HepG2 (cell line): ENCODE data around the gene SPATC1L. TPM values are rescaled to one million over a fixed set of nuclear protein-coding genes. Genes with fewer than 3 reads are reported as not detected.
A peak's percentile ranks its signal among the peaks of the same experiment; 100 is the strongest.

Experiments
- ATAC-seq: fragments of 200-7000 bp; cut with Tn5 transposase; 3 replicates; pipeline ENCODE4 v1.9.1; 2020; ENCODE audit warnings: mild to moderate bottlenecking, moderate library complexity
- BruUV-seq: library from RNA; stranded (reverse); fragments of 400-500 nt; replicated peaks from 2 replicates; lab custom pipeline; 2021; lab: Mats Ljungman, UMichigan
- CTCF ChIA-PET: fragments of 300-600 bp; formaldehyde crosslinking; extraction: SDS; loops from one replicate; lab custom pipeline; 2021; ENCODE audit warnings: low total read pairs, inconsistent platforms, low intra/inter-chr PET ratio; lab: Yijun Ruan, JAX
- POLR2A ChIA-PET: fragments of 350-600 bp; sonication (Branson Sonifier 250); formaldehyde crosslinking; loops from one replicate; lab custom pipeline; 2020; ENCODE audit warnings: antibody characterized with exemption, inconsistent platforms; lab: Yijun Ruan, JAX
- DNase-seq: peaks from one replicate; pipeline ENCODE4 v3.0.0-alpha.2; 2015; ENCODE audit warnings: low spot score
- FAIRE-seq: peaks from 3 replicates; lab custom pipeline; 2011; peaks lifted over from hg19 to GRCh38; lab: Jason Lieb, UNC
- H2AFZ ChIP-seq: one replicate; pipeline ENCODE4 v1.6.1; 2011; ENCODE audit warnings: low read length, inconsistent platforms
- H3K27ac ChIP-seq: fragments of 300-600 bp; 3 replicates; pipeline ENCODE4 v1.8.0; 2011; ENCODE audit warnings: mixed run types, mild to moderate bottlenecking, mixed read lengths, low read length, inconsistent platforms; ENCODE audit not compliant: insufficient read depth; ENCODE audit errors: extremely low read length
- H3K27me3 ChIP-seq, 2 experiments: fragments of 200-600 bp in 1 of 2; 2 replicates in 1 of 2; 3 replicates in 1 of 2; pipeline versions ENCODE4 v1.6.0 to v1.8.0; 2011; ENCODE audit warnings: low read length in 2 of 2, mild to moderate bottlenecking in 2 of 2, moderate library complexity in 2 of 2, inconsistent platforms in 1 of 2; ENCODE audit not compliant: insufficient read depth in 2 of 2, control insufficient read depth in 1 of 2
- H3K36me3 ChIP-seq, 2 experiments: fragments of 200-600 bp in 1 of 2; replicated peaks in 1 of 2; 2 replicates in 1 of 2; 3 replicates in 1 of 2; pipeline versions ENCODE4 v1.5.1 to v1.8.0; 2011; ENCODE audit warnings: low read length in 2 of 2, inconsistent platforms in 1 of 2; ENCODE audit not compliant: insufficient read depth in 2 of 2, control insufficient read depth in 1 of 2
- H3K4me1 ChIP-seq: 2 replicates; pipeline ENCODE4 v1.5.1; 2012; ENCODE audit warnings: low read length, inconsistent platforms; ENCODE audit not compliant: insufficient read depth
- H3K4me2 ChIP-seq: 2 replicates; pipeline ENCODE4 v1.6.0; 2011; ENCODE audit warnings: low read depth, low read length, inconsistent platforms
- H3K4me3 ChIP-seq, 3 experiments: fragments of 200-600 bp in 1 of 3; sonication (generic), shearing (Covaris generic) in 1 of 3; replicated peaks in 1 of 3; 2 replicates each; pipeline ENCODE4 v1.5.1; 2011 to 2016; ENCODE audit warnings: low read length in 3 of 3, inconsistent platforms in 2 of 3, low read depth in 2 of 3, mild to moderate bottlenecking in 2 of 3, control low read depth in 1 of 3, mixed read lengths in 1 of 3; ENCODE audit not compliant: insufficient read depth in 1 of 3
- H3K79me2 ChIP-seq: one replicate; pipeline ENCODE4 v1.6.1; 2011; ENCODE audit warnings: low read length, inconsistent platforms; ENCODE audit not compliant: insufficient read depth
- H3K9ac ChIP-seq: 2 replicates; pipeline ENCODE4 v1.6.0; 2011; ENCODE audit warnings: mild to moderate bottlenecking, low read depth, low read length, inconsistent platforms; ENCODE audit not compliant: insufficient read depth
- H3K9me3 ChIP-seq: 2 replicates; pipeline ENCODE4 v1.5.1; 2012; ENCODE audit warnings: mild to moderate bottlenecking, low read length
- H4K20me1 ChIP-seq: 2 replicates; pipeline ENCODE4 v1.6.0; 2011; ENCODE audit warnings: inconsistent platforms, mild to moderate bottlenecking, low read length, moderate library complexity; ENCODE audit not compliant: insufficient read depth
- CBFB ChIP-seq: sonication (generic); formaldehyde crosslinking; IDR thresholded peaks from 2 replicates; pipeline ENCODE4 v1.4.0; 2020; ENCODE audit warnings: missing genetic modification reagents
- CBX1 ChIP-seq: IDR thresholded peaks from one replicate; pipeline ENCODE4 v1.6.1; 2016; ENCODE audit warnings: antibody characterized with exemption, low read depth
- CEBPB ChIP-seq: IDR thresholded peaks from 2 replicates; pipeline ENCODE4 v1.6.1; 2011; ENCODE audit warnings: low read depth, low read length, improper control_type of control experiment, borderline replicate concordance
- CREB1 ChIP-seq, 2 experiments: fragments of 450-650 bp in 1 of 2; IDR thresholded peaks; 2 replicates each; pipeline ENCODE4 v1.6.1; 2016 to 2017; ENCODE audit warnings: control low read depth in 1 of 2, mild to moderate bottlenecking in 1 of 2, missing compliant biosample characterization in 1 of 2, missing genetic modification characterization in 1 of 2
- FOXJ3 ChIP-seq: sonication (generic); formaldehyde crosslinking; IDR thresholded peaks from 2 replicates; pipeline ENCODE4 v1.4.0; 2020; ENCODE audit warnings: missing genetic modification reagents, mild to moderate bottlenecking, borderline replicate concordance
- HOXA7 ChIP-seq: sonication (generic); formaldehyde crosslinking; IDR thresholded peaks from 2 replicates; pipeline ENCODE4 v1.8.1; 2022; ENCODE audit warnings: mild to moderate bottlenecking, missing genetic modification reagents, moderate library complexity
- ZBTB38 ChIP-seq: sonication (generic); formaldehyde crosslinking; IDR thresholded peaks from 2 replicates; pipeline ENCODE4 v1.5.1; 2020; ENCODE audit warnings: mild to moderate bottlenecking, missing genetic modification reagents
- ZNF101 ChIP-seq: sonication (generic); formaldehyde crosslinking; IDR thresholded peaks from 2 replicates; pipeline ENCODE4 v1.4.0; 2020; ENCODE audit warnings: mild to moderate bottlenecking, low read depth, missing genetic modification reagents, borderline replicate concordance
- ZNF136 ChIP-seq: sonication (generic); formaldehyde crosslinking; IDR thresholded peaks from 2 replicates; pipeline ENCODE4 v1.8.1; 2022; ENCODE audit warnings: low read depth, mild to moderate bottlenecking, moderate library complexity, missing genetic modification reagents
- ZNF282 ChIP-seq: fragments of 450-650 bp; IDR thresholded peaks from 2 replicates; pipeline ENCODE4 v1.6.1; 2018; ENCODE audit not compliant: partially characterized antibody
- WGBS: methylation state at CpG from one replicate; pipeline ENCODE4 v1.1.6; 2017; ENCODE audit warnings: low lambda C conversion rate; 5-methylcytosine and 5-hydroxymethylcytosine counted together
- in situ Hi-C: cut with HindIII; loops from 2 replicates; pipeline ENCODE4 v1.10.0; 2017; ENCODE audit warnings: low pct_unique_long_range_greater_than_20kb; ENCODE audit not compliant: extremely low pct_ligation_motif_present
- intact Hi-C: fragments of 100-400 bp; cut with micrococcal nuclease; formaldehyde crosslinking; loops from one replicate; pipeline ENCODE4 v1.10.0; 2022; ENCODE audit not compliant: unreplicated experiment
- polyA plus RNA-seq, 8 experiments: library from polyadenylated mRNA; depleted of rRNA in 3 of 8; stranded (reverse) in 7 of 8; unstranded in 1 of 8; fragments of >200 nt; fragmentation: Illumina TruSeq in 4 of 8; extraction: Trizol in 4 of 8; gene quantifications; 2 replicates each; pipeline versions ENCODE4 v1.2.1 to v1.2.3, GENCODE V29; 2011 to 2016; ENCODE audit warnings: low read depth in 4 of 8, missing spikeins in 1 of 8, mixed read lengths in 1 of 8; ENCODE audit not compliant: insufficient read depth in 1 of 8
- total RNA-seq, 5 experiments: library from RNA; depleted of rRNA; stranded (reverse); fragments of >200 nt; fragmentation: Illumina TruSeq; extraction: Trizol; gene quantifications; 2 replicates each; pipeline ENCODE4 v1.2.3, GENCODE V29; 2016; ENCODE audit warnings: low read depth in 1 of 5
- TF ChIP-seq, protein P1 (sequence below): sonication (generic); formaldehyde crosslinking; IDR thresholded peaks from 2 replicates; pipeline ENCODE4 v1.4.0; 2020; ENCODE audit warnings: missing genetic modification reagents
- TF ChIP-seq, protein P2 (sequence below): sonication (generic); formaldehyde crosslinking; conservative IDR thresholded peaks from 2 replicates; pipeline ENCODE4 v1.4.0; 2020; ENCODE audit warnings: mild to moderate bottlenecking, missing genetic modification reagents, moderate library complexity

Gene SPATC1L
- total and polyA plus RNA-seq, 2 of the 13 experiments (the other 11 are each of a cell fraction or from before 2014, with no cell fraction given) = 1.4 to 3.3 TPM

DNA sequence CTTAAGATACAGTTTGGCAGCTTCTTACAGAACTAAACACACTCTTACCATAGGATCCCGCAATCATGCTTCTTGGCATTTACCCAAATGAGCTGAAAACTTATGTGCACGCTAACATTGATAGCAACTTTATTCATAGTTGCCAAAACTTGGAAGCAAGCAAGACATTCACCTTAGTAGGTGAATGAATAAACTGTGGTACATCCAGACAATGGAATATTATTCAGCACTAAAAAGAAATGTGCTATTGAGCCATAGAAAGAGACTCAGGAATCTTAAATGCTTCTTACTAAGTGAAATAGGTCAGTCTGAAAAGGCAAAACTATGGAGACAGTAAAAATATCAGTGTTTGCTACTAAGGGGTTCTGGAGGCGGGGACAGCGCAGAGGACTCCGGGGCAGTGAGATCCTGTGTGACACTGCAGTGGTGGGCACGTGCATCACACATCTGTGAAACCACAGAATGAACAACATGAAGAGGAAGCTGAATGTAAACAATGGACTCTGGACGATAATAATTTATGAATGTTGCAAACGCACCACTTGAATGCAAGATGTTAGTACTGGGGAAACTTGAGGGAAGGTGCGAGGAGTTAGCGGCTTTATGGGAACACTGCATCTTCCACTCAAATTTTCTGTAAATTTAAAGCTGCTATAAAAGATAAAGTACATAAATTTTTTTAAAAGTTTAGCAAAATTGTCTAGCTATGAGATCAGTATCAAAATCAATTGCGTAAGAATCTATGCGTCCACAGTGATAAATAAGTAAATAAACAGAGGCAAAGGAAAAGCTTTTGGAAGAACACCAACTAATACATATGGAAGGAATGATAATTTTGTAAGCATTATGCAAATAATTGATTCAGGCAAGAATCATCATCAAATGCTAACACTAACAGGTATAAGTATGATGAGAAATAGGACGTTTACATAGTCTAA, 15.4 kb upstream of the SPATC1L start:
- Histone ChIP-seq H3K4me3 (no peak overlapping the region), H3K27ac (no peak overlapping the region), H3K4me2 (no peak overlapping the region), H3K9ac (no peak overlapping the region), H3K36me3 (peaks cover 24 to 69% of the 10 kb centered on the region in 2 experiments), H4K20me1 (0 out of 2 replicates have a peak, but pooled peaks cover 2% of the 10 kb centered on the region), H2AFZ (no peak overlapping the region), H3K79me2 (no peaks in the 10 kb centered on the region), H3K9me3 (no peaks in the 10 kb centered on the region), H3K4me1 (no peaks in the 10 kb centered on the region), H3K27me3 (no peaks in the 10 kb centered on the region)
- POLR2A ChIA-PET = no interaction called here
- DNase-seq (no peak), ATAC-seq (no peak), FAIRE-seq (no peak)
- in situ Hi-C loops (no loop called here), intact Hi-C loops (loop anchor here (10.0 kb wide), 1 partner anchor 225 kb away; no protein-coding TSS in a partner anchor)
- CTCF ChIA-PET = no interaction called here
- BruUV-seq = no TSS peak
- peak; percentile 27; the same call in 1 of the 2 replicates for TF ChIP-seq CEBPB
- no peak for TF ChIP-seq CBX1
- WGBS = 94% methylated on average over 13 of the region's 13 CpGs

DNA sequence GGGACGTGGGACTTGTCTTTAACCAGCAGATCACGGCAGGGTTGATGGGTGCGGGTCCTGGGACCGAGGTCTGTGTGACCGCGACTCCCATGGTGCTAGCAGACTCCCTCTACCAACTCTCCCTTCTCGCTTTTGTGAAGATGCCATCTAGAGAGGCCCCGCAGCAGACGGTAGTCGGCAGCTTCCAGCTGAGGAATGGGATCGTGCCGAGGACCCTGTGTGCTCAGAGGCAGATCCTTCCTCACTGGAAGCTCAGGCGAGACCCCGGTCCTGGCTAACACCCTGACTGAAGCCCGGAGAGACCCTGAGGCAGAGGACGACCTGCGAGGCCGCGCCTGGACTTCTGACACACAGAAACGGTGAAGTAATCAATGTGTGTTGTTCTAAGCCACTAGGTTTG, 12.5 kb upstream of the SPATC1L start:
- H4K20me1 ChIP-seq = 0 out of 2 replicates have a peak, but pooled peaks cover 2% of the 10 kb centered on the region
- peaks cover 27 to 78% of the 10 kb centered on the region in 2 experiments for H3K36me3 ChIP-seq
- DNase-seq = no peak
- H3K4me2 ChIP-seq = no peak overlapping the region
- no TSS peak for BruUV-seq
- H3K27ac ChIP-seq = no peak overlapping the region
- H3K27me3 ChIP-seq = no peaks in the 10 kb centered on the region
- 96% methylated on average over 20 of the region's 20 CpGs for WGBS
- H3K9ac ChIP-seq = no peak overlapping the region
- H2AFZ ChIP-seq = no peak overlapping the region
- ATAC-seq = no peak
- H3K9me3 ChIP-seq = no peaks in the 10 kb centered on the region
- in situ Hi-C loops (no loop called here), intact Hi-C loops (loop anchor here (10.0 kb wide), 1 partner anchor 222 kb away; no protein-coding TSS in a partner anchor)
- no peaks in the 10 kb centered on the region for H3K79me2 ChIP-seq
- ChIA-PET POLR2A (no interaction called here), CTCF (no interaction called here)
- H3K4me1 ChIP-seq = peaks cover 7% of the 10 kb centered on the region; the same call in 1 of the 2 replicates
- H3K4me3 ChIP-seq = no peak overlapping the region
- FAIRE-seq = no peak
- TF ChIP-seq CBFB (CRISPR knock-in tag) = no peak
- no peak for TF ChIP-seq ZNF282
- no peak for TF ChIP-seq ZBTB38 (CRISPR knock-in tag)
- TF ChIP-seq, protein P1, sequence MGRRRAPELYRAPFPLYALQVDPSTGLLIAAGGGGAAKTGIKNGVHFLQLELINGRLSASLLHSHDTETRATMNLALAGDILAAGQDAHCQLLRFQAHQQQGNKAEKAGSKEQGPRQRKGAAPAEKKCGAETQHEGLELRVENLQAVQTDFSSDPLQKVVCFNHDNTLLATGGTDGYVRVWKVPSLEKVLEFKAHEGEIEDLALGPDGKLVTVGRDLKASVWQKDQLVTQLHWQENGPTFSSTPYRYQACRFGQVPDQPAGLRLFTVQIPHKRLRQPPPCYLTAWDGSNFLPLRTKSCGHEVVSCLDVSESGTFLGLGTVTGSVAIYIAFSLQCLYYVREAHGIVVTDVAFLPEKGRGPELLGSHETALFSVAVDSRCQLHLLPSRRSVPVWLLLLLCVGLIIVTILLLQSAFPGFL = no peak
- no peak for TF ChIP-seq CREB1 (IDR thresholded peaks at IDR 0.05)
- no peak for TF ChIP-seq CREB1 (CRISPR knock-in tag; IDR thresholded peaks at IDR 0.05)
- no peak for TF ChIP-seq ZNF136 (CRISPR knock-in tag)
- TF ChIP-seq, protein P2, sequence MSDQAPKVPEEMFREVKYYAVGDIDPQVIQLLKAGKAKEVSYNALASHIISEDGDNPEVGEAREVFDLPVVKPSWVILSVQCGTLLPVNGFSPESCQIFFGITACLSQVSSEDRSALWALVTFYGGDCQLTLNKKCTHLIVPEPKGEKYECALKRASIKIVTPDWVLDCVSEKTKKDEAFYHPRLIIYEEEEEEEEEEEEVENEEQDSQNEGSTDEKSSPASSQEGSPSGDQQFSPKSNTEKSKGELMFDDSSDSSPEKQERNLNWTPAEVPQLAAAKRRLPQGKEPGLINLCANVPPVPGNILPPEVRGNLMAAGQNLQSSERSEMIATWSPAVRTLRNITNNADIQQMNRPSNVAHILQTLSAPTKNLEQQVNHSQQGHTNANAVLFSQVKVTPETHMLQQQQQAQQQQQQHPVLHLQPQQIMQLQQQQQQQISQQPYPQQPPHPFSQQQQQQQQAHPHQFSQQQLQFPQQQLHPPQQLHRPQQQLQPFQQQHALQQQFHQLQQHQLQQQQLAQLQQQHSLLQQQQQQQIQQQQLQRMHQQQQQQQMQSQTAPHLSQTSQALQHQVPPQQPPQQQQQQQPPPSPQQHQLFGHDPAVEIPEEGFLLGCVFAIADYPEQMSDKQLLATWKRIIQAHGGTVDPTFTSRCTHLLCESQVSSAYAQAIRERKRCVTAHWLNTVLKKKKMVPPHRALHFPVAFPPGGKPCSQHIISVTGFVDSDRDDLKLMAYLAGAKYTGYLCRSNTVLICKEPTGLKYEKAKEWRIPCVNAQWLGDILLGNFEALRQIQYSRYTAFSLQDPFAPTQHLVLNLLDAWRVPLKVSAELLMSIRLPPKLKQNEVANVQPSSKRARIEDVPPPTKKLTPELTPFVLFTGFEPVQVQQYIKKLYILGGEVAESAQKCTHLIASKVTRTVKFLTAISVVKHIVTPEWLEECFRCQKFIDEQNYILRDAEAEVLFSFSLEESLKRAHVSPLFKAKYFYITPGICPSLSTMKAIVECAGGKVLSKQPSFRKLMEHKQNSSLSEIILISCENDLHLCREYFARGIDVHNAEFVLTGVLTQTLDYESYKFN (CRISPR knock-in tag) = no peak
- no peak for TF ChIP-seq FOXJ3 (CRISPR knock-in tag)
- no peak for TF ChIP-seq ZNF101 (CRISPR knock-in tag)
- no peak for TF ChIP-seq HOXA7 (CRISPR knock-in tag)
